ENCODE measurements around the gene LAMC2. TPM values are rescaled to one million over a fixed set of nuclear protein-coding genes. Genes with fewer than 3 reads are reported as not detected.

LAMC2 gene
- total RNA-seq, 1 donor = 27.6 TPM

DNA sequence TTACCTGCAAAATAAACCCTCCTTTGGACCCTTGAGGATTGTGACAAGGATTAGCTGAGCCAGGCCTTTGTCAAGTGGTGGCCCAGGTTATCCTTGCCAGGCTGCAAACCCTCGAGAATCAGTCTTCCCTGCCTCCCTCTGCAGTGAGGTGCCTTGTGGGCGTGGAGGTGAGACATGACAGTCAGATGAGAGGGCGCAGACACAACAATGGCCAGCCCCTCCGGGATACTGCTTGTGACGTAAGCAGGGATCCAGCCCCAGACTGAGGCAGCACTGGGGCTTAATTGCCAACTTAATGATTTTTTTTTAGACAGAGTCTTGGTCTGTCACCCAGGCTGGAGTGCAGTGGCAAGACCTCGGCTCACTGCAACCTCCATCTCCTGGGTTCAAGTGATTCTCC lies 104.6 kb downstream of the LAMC2 start:
- TF ChIP-seq, protein P1, sequence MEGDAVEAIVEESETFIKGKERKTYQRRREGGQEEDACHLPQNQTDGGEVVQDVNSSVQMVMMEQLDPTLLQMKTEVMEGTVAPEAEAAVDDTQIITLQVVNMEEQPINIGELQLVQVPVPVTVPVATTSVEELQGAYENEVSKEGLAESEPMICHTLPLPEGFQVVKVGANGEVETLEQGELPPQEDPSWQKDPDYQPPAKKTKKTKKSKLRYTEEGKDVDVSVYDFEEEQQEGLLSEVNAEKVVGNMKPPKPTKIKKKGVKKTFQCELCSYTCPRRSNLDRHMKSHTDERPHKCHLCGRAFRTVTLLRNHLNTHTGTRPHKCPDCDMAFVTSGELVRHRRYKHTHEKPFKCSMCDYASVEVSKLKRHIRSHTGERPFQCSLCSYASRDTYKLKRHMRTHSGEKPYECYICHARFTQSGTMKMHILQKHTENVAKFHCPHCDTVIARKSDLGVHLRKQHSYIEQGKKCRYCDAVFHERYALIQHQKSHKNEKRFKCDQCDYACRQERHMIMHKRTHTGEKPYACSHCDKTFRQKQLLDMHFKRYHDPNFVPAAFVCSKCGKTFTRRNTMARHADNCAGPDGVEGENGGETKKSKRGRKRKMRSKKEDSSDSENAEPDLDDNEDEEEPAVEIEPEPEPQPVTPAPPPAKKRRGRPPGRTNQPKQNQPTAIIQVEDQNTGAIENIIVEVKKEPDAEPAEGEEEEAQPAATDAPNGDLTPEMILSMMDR (IDR thresholded peaks at IDR 0.05; ENCODE audit: insufficient read depth, low read depth, low read length) = no peak
- DNase-seq (ENCODE audit: low read depth) = no peak

DNA sequence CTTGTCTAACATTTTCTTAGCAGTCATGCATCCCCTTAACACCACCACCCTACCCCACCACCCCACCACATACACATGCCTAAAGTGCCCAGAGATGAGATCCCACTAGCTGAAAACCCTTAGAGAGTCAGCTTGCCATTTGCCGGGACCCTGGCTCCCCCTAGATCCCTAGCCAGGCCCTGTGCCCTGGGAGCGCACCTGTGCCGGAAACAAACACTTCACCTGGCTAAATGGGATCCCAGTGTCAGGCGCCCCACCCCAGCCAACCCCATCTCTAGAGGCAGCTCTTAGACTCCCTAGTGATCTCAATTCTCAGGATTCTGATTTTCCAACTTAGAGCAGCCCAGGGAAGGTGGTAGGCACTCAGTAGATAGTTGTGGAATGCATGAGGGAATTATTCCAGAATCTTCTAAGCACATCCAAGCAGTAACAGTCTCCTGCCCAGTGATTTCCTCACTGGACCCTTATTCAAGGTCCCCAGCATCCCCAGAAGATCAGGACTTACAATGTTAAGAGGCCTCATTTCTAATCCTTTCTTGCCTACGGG lies 105.2 kb downstream of the LAMC2 start:
- DNase-seq (ENCODE audit: low read depth) = no peak
- no peak overlapping the region for H3K4me3 ChIP-seq (ENCODE audit: low read depth, low read length)
- TF ChIP-seq, protein P1 (IDR thresholded peaks at IDR 0.05; ENCODE audit: insufficient read depth, low read depth, low read length) = no peak

More for the DNA sequence above, 104.6 kb downstream of the LAMC2 start:
- H3K4me3 ChIP-seq (ENCODE audit: low read depth, low read length) = no peak overlapping the region

DNA sequence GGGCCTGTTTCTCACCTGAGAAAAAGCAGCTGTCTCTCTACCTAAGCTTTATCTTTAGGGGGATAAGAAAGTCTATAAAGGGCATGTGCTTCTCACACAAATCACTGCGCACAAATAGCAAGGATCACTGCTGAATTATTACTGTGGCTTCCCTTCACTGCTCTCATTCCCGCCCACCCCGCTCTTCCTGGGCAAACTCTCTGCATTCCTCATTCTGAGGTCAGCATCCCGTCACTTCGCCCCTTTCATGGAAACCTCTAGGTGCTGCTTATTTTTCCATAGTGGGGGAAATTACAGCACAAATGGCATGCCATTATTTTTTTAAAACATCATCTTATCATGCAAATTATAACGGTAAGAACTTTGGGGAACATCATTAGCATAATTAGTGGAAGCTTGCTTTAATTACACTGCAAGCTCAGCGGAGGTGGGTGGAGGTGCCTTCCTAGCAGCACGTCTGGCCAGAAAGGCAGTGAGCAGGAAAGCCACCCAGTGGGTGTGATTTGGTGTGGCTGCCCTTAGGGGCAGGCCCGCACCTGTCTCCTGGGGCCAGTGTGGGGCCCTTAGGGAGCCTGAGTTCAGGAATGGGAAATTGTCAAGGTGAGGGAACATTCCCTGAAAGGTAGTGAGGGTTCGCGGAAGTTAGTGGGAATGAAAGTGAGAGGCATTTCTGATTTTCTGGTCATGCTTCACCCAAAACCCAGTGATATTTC lies 105.9 kb downstream of the LAMC2 start:
- TF ChIP-seq, protein P1 (IDR thresholded peaks at IDR 0.05; ENCODE audit: insufficient read depth, low read depth, low read length) = no peak
- no peak for DNase-seq (ENCODE audit: low read depth)
- no peak overlapping the region for H3K4me3 ChIP-seq (ENCODE audit: low read depth, low read length)

DNA sequence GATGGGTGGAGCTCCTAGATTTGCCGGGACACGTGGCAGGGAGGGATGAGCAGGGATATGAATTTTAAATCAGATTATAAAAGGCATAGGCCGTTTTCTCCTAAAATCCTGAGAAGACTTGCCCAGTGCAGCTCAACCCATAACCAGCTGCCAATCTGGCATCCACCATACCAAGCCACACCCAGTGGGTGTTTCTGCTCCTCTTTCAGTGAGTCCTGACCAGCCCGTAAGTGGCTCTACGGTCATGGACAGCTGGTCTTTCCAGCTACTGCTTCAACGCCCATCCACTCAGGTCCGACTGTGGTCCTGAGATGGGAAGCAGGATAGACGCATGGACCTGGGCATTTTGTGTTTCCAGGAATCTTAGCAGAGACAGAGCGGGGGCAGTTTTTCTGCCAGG lies 107.2 kb downstream of the LAMC2 start:
- TF ChIP-seq, protein P1 (IDR thresholded peaks at IDR 0.05; ENCODE audit: insufficient read depth, low read depth, low read length) = no peak
- no peak for DNase-seq (ENCODE audit: low read depth)
- H3K4me3 ChIP-seq (ENCODE audit: low read depth, low read length) = no peak overlapping the region

DNA sequence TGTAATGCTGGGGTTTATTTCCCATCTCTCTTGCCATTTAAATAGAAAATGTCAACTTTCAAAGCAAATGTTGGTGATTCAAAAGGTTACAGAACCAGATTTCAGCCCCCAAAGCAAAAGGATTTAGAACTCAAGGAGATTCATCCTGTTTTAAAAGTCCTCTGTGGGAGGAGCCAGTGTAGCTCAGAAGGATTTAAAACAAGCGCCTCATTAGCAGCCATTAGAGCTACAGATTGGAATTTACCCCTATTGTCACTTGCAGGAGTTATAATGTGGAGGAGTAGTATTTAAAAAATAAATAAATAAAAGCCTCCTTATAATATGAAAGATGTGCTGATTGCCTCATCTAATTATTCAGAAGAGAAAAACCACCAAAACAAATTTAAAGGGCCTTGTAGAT lies 107.8 kb downstream of the LAMC2 start:
- DNase-seq (ENCODE audit: low read depth) = no peak
- TF ChIP-seq, protein P1 (IDR thresholded peaks at IDR 0.05; ENCODE audit: insufficient read depth, low read depth, low read length) = no peak
- H3K4me3 ChIP-seq (ENCODE audit: low read depth, low read length) = no peak overlapping the region

Other genes with a start within 250 kb of the LAMC2 start
- gene SHCBP1L, start 233.1 kb upstream of the LAMC2 start, total RNA-seq = under 0.01 TPM in 1 of 2 replicates, not detected in the other
- 541 and 761 TPM in 2 replicates for gene LAMC1, start 162.8 kb upstream of the LAMC2 start, total RNA-seq
- gene NMNAT2, start 232.1 kb downstream of the LAMC2 start, total RNA-seq = 1.3 and 3.9 TPM in 2 replicates

All from fibroblast of villous mesenchyme (primary cell).